HL-60 (cell line): Measurements from ENCODE around the gene PIGV.

Experiments used
- CTCF ChIP-seq: IDR thresholded peaks from one replicate; pipeline ENCODE4 v1.5.1; 2011; ENCODE audit warnings: low read length, control low read depth, inconsistent platforms; ENCODE audit not compliant: insufficient read depth
- POLR2AphosphoS5 ChIP-seq: IDR thresholded peaks from 2 replicates; pipeline ENCODE4 v1.6.1; 2012; ENCODE audit warnings: low read depth
- REST ChIP-seq: IDR thresholded peaks from 2 replicates; pipeline ENCODE4 v1.6.1; 2012; ENCODE audit warnings: low read depth; ENCODE audit not compliant: insufficient replicate concordance

GRCh38 chr1:26781206-26781825 lies 6.4 kb upstream of the PIGV start:
- TF ChIP-seq CTCF (no peak), REST (no peak), POLR2AphosphoS5 (no peak)
